Karpas-422 (cell line): Measurements from ENCODE around the gene FLYWCH1. TPM values are rescaled to one million over a fixed set of nuclear protein-coding genes. Genes with fewer than 3 reads are reported as not detected.

Experiments used
- DNase-seq: peaks from one replicate; pipeline ENCODE4 v3.0.0-alpha.2; 2015
- H2AFZ ChIP-seq: fragments of 200-600 bp; sonication (generic); 2 replicates; pipeline ENCODE4 v1.6.1; 2014; ENCODE audit warnings: antibody characterized with exemption, low read length, mixed read lengths
- H3K27ac ChIP-seq: fragments of 200-600 bp; sonication (generic); 2 replicates; pipeline ENCODE4 v1.5.1; 2014; ENCODE audit warnings: mild to moderate bottlenecking, low read length, moderate library complexity
- H3K27me3 ChIP-seq: fragments of 200-600 bp; sonication (generic); 2 replicates; pipeline ENCODE4 v1.6.1; 2014; ENCODE audit warnings: low read length, mixed read lengths
- H3K36me3 ChIP-seq: fragments of 200-600 bp; sonication (generic); 2 replicates; pipeline ENCODE4 v1.6.1; 2014; ENCODE audit warnings: low read length, mixed read lengths; ENCODE audit not compliant: insufficient read depth
- H3K4me1 ChIP-seq: fragments of 200-600 bp; sonication (generic); 2 replicates; pipeline ENCODE4 v1.6.1; 2014; ENCODE audit warnings: mild to moderate bottlenecking, low read length, mixed read lengths
- H3K4me2 ChIP-seq: fragments of 200-600 bp; sonication (generic); 2 replicates; pipeline ENCODE4 v1.6.1; 2014; ENCODE audit warnings: low read length, low read depth, mild to moderate bottlenecking; ENCODE audit not compliant: poor library complexity, severe bottlenecking
- H3K4me3 ChIP-seq: fragments of 200-600 bp; sonication (generic); 2 replicates; pipeline ENCODE4 v1.5.1; 2014; ENCODE audit warnings: mild to moderate bottlenecking, antibody characterized with exemption, low read length, mixed read lengths
- H3K79me2 ChIP-seq: fragments of 200-600 bp; sonication (generic); 2 replicates; pipeline ENCODE4 v1.6.1; 2014; ENCODE audit warnings: mild to moderate bottlenecking, low read length, mixed read lengths
- H3K9ac ChIP-seq: fragments of 200-600 bp; sonication (generic); 2 replicates; pipeline ENCODE4 v1.6.0; 2014; ENCODE audit warnings: low read length
- H3K9me2 ChIP-seq: fragments of 200-600 bp; sonication (generic), shearing (Covaris generic); replicated peaks from 2 replicates; pipeline ENCODE4 v1.6.0; 2014; ENCODE audit warnings: mild to moderate bottlenecking, low read length, moderate library complexity; ENCODE audit not compliant: insufficient read depth
- H3K9me3 ChIP-seq: fragments of 300-700, 200-600 bp; sonication (generic); 2 replicates; pipeline ENCODE4 v1.6.1; 2014; ENCODE audit warnings: low read length, mixed read lengths
- H4K20me1 ChIP-seq: fragments of 200-600 bp; sonication (generic); 2 replicates; pipeline ENCODE4 v1.6.1; 2014; ENCODE audit warnings: mild to moderate bottlenecking, antibody characterized with exemption, low read length, low read depth; ENCODE audit not compliant: insufficient read depth
- total RNA-seq: library from RNA; depleted of rRNA; stranded (reverse); fragments of >200 nt; shearing (Covaris generic); gene quantifications from 2 replicates; pipeline ENCODE4 v1.2.3, GENCODE V29; 2014; ENCODE audit warnings: low replicate concordance

FLYWCH1 gene
- total RNA-seq, 1 experiment from 2014 or later: 11.0 TPM

GRCh38 chr16:2968368-2968737 is 56.6 kb downstream of the FLYWCH1 start:
- H3K27me3 ChIP-seq: no peaks in the 10 kb centered on the region
- H2AFZ ChIP-seq: no peak overlapping the region
- H3K4me3 ChIP-seq: peak overlapping the region; percentile 99
- peaks cover 9% of the 10 kb centered on the region; the same call in 1 of the 2 replicates for H3K36me3 ChIP-seq
- peaks cover 20% of the 10 kb centered on the region for H3K79me2 ChIP-seq
- H4K20me1 ChIP-seq: peaks cover 16% of the 10 kb centered on the region
- H3K9me2 ChIP-seq: no peaks in the 10 kb centered on the region
- peak overlapping the region; percentile 98 for H3K9ac ChIP-seq
- H3K27ac ChIP-seq: peak overlapping the region; percentile 86
- H3K4me1 ChIP-seq: peaks cover 77% of the 10 kb centered on the region
- H3K4me2 ChIP-seq: peak overlapping the region; percentile 79
- peak; percentile 97 for DNase-seq
- H3K9me3 ChIP-seq: no peaks in the 10 kb centered on the region

- H2AFZ ChIP-seq: peak within 1 kb of the TSS; percentile 72; the same call in 1 of the 2 replicates
- H3K4me2 ChIP-seq: peak within 1 kb of the TSS; percentile 79
- peak; percentile 97 for DNase-seq
- peak within 1 kb of the TSS; percentile 86 for H3K27ac ChIP-seq
- H3K27me3 ChIP-seq: no peaks in the 10 kb centered on the region
- peaks cover 20% of the 10 kb centered on the region for H3K79me2 ChIP-seq
- peak within 1 kb of the TSS; percentile 99 for H3K4me3 ChIP-seq
- H3K9ac ChIP-seq: peak within 1 kb of the TSS; percentile 98
- peaks cover 16% of the 10 kb centered on the region for H4K20me1 ChIP-seq
- peaks cover 72% of the 10 kb centered on the region for H3K4me1 ChIP-seq
- H3K9me3 ChIP-seq: no peaks in the 10 kb centered on the region
- no peaks in the 10 kb centered on the region for H3K9me2 ChIP-seq
- peaks cover 12% of the 10 kb centered on the region; the same call in 1 of the 2 replicates for H3K36me3 ChIP-seq
Observed at GRCh38 chr16:2968738-2969544, 57.2 kb downstream of the FLYWCH1 start, which contains the start of gene PAQR4. Gene PAQR4, plus strand, starts transcription at chr16:2969348. Its CDS starts 327 bp downstream, at chr16:2969675.

- no peaks in the 10 kb centered on the region for H3K9me2 ChIP-seq
- H3K27me3 ChIP-seq: no peaks in the 10 kb centered on the region
- peak overlapping the region; percentile 79 for H3K4me2 ChIP-seq
- peaks cover 16% of the 10 kb centered on the region; the same call in 1 of the 2 replicates for H3K36me3 ChIP-seq
- DNase-seq: peak; percentile 94
- H3K79me2 ChIP-seq: peaks cover 20% of the 10 kb centered on the region
- peak overlapping the region; percentile 98 for H3K9ac ChIP-seq
- H2AFZ ChIP-seq: peak overlapping the region; percentile 72; the same call in 1 of the 2 replicates
- H3K27ac ChIP-seq: peak overlapping the region; percentile 74
- H4K20me1 ChIP-seq: peaks cover 16% of the 10 kb centered on the region
- H3K4me1 ChIP-seq: peaks cover 63% of the 10 kb centered on the region
- H3K4me3 ChIP-seq: peak overlapping the region; percentile 99
- H3K9me3 ChIP-seq: no peaks in the 10 kb centered on the region
Observed at GRCh38 chr16:2969545-2970521, 58.1 kb downstream of the FLYWCH1 start.

- peak; percentile 57 for DNase-seq
- Histone ChIP-seq H3K36me3 (peaks cover 16% of the 10 kb centered on the region; the same call in 1 of the 2 replicates), H3K9me2 (no peaks in the 10 kb centered on the region), H4K20me1 (peaks cover 16% of the 10 kb centered on the region), H2AFZ (no peak overlapping the region), H3K79me2 (peaks cover 20% of the 10 kb centered on the region), H3K4me3 (peak overlapping the region; percentile 99), H3K9ac (peak overlapping the region; percentile 98), H3K4me1 (peaks cover 57% of the 10 kb centered on the region), H3K27ac (no peak overlapping the region), H3K9me3 (no peaks in the 10 kb centered on the region), H3K4me2 (peak overlapping the region; percentile 79), H3K27me3 (no peaks in the 10 kb centered on the region)
Observed at GRCh38 chr16:2970563-2970962, 58.8 kb downstream of the FLYWCH1 start.

- Histone ChIP-seq H3K4me1 (peaks cover 54% of the 10 kb centered on the region), H3K4me3 (peak overlapping the region; percentile 99), H3K27me3 (no peaks in the 10 kb centered on the region), H2AFZ (no peak overlapping the region), H3K79me2 (peaks cover 20% of the 10 kb centered on the region), H3K36me3 (peaks cover 16% of the 10 kb centered on the region; the same call in 1 of the 2 replicates), H3K9me3 (no peaks in the 10 kb centered on the region), H3K27ac (no peak overlapping the region), H4K20me1 (peaks cover 16% of the 10 kb centered on the region), H3K9me2 (no peaks in the 10 kb centered on the region), H3K4me2 (peak overlapping the region; percentile 79), H3K9ac (peak overlapping the region; percentile 98)
- DNase-seq: peak; percentile 57
Observed at GRCh38 chr16:2971134-2971984, 59.6 kb downstream of the FLYWCH1 start.

GRCh38 chr16:2971985-2972784 is 60.5 kb downstream of the FLYWCH1 start:
- H3K4me2 ChIP-seq: peak overlapping the region; percentile 79
- no peak for DNase-seq

GRCh38 chr16:2973093-2973492 is 61.4 kb downstream of the FLYWCH1 start:
- Histone ChIP-seq H3K9me2 (no peaks in the 10 kb centered on the region), H3K9ac (peak overlapping the region; percentile 21; the same call in 1 of the 2 replicates), H3K79me2 (peaks cover 30% of the 10 kb centered on the region), H3K36me3 (peaks cover 16% of the 10 kb centered on the region; the same call in 1 of the 2 replicates), H2AFZ (no peak overlapping the region), H3K27ac (no peak overlapping the region), H3K9me3 (no peaks in the 10 kb centered on the region), H3K4me2 (peak overlapping the region; percentile 6), H3K4me3 (no peak overlapping the region), H3K4me1 (peaks cover 60% of the 10 kb centered on the region), H3K27me3 (no peaks in the 10 kb centered on the region), H4K20me1 (peaks cover 16% of the 10 kb centered on the region)
- DNase-seq: no peak

More at GRCh38 chr16:2971985-2972784, 60.5 kb downstream of the FLYWCH1 start:
- Histone ChIP-seq H3K27me3 (no peaks in the 10 kb centered on the region), H3K4me1 (peaks cover 58% of the 10 kb centered on the region), H3K27ac (no peak overlapping the region), H3K9me3 (no peaks in the 10 kb centered on the region), H4K20me1 (peaks cover 16% of the 10 kb centered on the region), H3K9me2 (no peaks in the 10 kb centered on the region), H3K36me3 (peaks cover 16% of the 10 kb centered on the region; the same call in 1 of the 2 replicates), H3K9ac (peak overlapping the region; percentile 98), H3K4me3 (0 out of 2 replicates have a peak overlapping the region, but pooled peaks have one; percentile 99), H2AFZ (no peak overlapping the region), H3K79me2 (peaks cover 21% of the 10 kb centered on the region)
